Testis (tissue), 3 donors: Measurements from ENCODE around the gene MTIF3. TPM values are rescaled to one million over a fixed set of nuclear protein-coding genes. Genes with fewer than 3 reads are reported as not detected.

ENCODE experiments used
- DNase-seq: peaks from one replicate; pipeline ENCODE4 v3.0.0-alpha.2; 2019
- H3K27ac ChIP-seq, 2 donors: fragments of 200-600 bp; sonication (generic); one replicate each; pipeline ENCODE4 v1.5.1; 2019
- H3K27me3 ChIP-seq: fragments of 200-600 bp; sonication (generic); one replicate; pipeline ENCODE4 v1.5.1; 2019
- H3K36me3 ChIP-seq: fragments of 200-600 bp; sonication (generic); one replicate; pipeline ENCODE4 v1.5.1; 2017; ENCODE audit warnings: low read depth; ENCODE audit errors: missing control alignments
- H3K4me1 ChIP-seq: fragments of 200-600 bp; sonication (generic); one replicate; pipeline ENCODE4 v1.5.1; 2019
- H3K4me3 ChIP-seq, 2 donors: fragments of 200-600 bp; sonication (generic); one replicate each; pipeline ENCODE4 v1.5.1; 2017 to 2019
- H3K9me3 ChIP-seq: fragments of 200-600 bp; sonication (generic); one replicate; pipeline ENCODE4 v1.5.1; 2017
- CTCF ChIP-seq, 3 experiments: fragments of 450-650 bp in 2 of 3; fragments of 200-600 bp in 1 of 3; sonication (generic) in 1 of 3; IDR thresholded peaks; one replicate each; pipeline ENCODE4 v1.5.1; 2016 to 2019; ENCODE audit warnings: antibody characterized with exemption in 3 of 3, mild to moderate bottlenecking in 2 of 3, moderate library complexity in 1 of 3
- POLR2A ChIP-seq: fragments of 450-650 bp; IDR thresholded peaks from one replicate; pipeline ENCODE4 v1.6.1; 2017; ENCODE audit warnings: antibody characterized with exemption, mild to moderate bottlenecking, moderate library complexity
- WGBS, 2 donors: methylation state at CpG; one replicate each; pipeline ENCODE4 v1.1.5; 2018; 5-methylcytosine and 5-hydroxymethylcytosine counted together
- intact Hi-C: fragments of 100-400 bp; cut with DNase I; formaldehyde crosslinking; loops from one replicate; pipeline ENCODE4 v1.15.1; 2023; ENCODE audit warnings: low total_unique reads
- polyA plus RNA-seq: library from polyadenylated mRNA; stranded (reverse); fragments of 350-450 nt; fragmentation: Illumina TruSeq; extraction: RNeasy Lipid Tissue Mini Kit (QIAGEN cat#74804); gene quantifications from one replicate; pipeline ENCODE4 v1.2.3, GENCODE V29; 2014; ENCODE audit warnings: low read depth, low replicate concordance; ENCODE audit not compliant: insufficient read depth
- total RNA-seq, 2 donors: library from RNA; depleted of rRNA; stranded (reverse); fragments of >200 nt; gene quantifications; one replicate each; pipeline ENCODE4 v1.2.3, GENCODE V29; 2016

Gene MTIF3
- total and polyA plus RNA-seq, 3 donors from 2014 or later, result 87.6 to 141 (median 94.2) TPM

GRCh38 chr13:27437126-27437525, 13.2 kb downstream of the MTIF3 start:
- Histone ChIP-seq H3K27me3 (no peaks in the 10 kb centered on the region), H3K9me3 (no peaks in the 10 kb centered on the region), H3K27ac (no peak overlapping the region), H3K4me3 (no peak overlapping the region), H3K36me3 (no peaks in the 10 kb centered on the region), H3K4me1 (no peaks in the 10 kb centered on the region)
- no peak for DNase-seq
- 91 to 97% methylated on average over 2 of the region's 2 CpGs for WGBS, 2 donors
- intact Hi-C loops, result no loop called here
- TF ChIP-seq CTCF (IDR thresholded peaks at IDR 0.05) (no peak), POLR2A (no peak)

- Histone ChIP-seq H3K36me3 (no peaks in the 10 kb centered on the region), H3K27ac (no peak overlapping the region), H3K4me3 (no peak overlapping the region), H3K9me3 (no peaks in the 10 kb centered on the region), H3K27me3 (no peaks in the 10 kb centered on the region), H3K4me1 (no peaks in the 10 kb centered on the region)
- no peak for DNase-seq
- TF ChIP-seq POLR2A, result no peak
- TF ChIP-seq CTCF (IDR thresholded peaks at IDR 0.05), result no peak
- intact Hi-C loops, result no loop called here
- WGBS, 2 donors, result 81 to 92% methylated on average over 12 of the region's 12 CpGs
Observed at GRCh38 chr13:27432611-27433210, 17.7 kb downstream of the MTIF3 start.

- no peak for TF ChIP-seq POLR2A
- TF ChIP-seq CTCF (IDR thresholded peaks at IDR 0.05), result no peak
- H3K27ac ChIP-seq, result no peak overlapping the region
- DNase-seq, result no peak
- H3K9me3 ChIP-seq, result no peaks in the 10 kb centered on the region
- 81 to 88% methylated on average over 3 of the region's 3 CpGs for WGBS, 2 donors
- H3K27me3 ChIP-seq, result no peaks in the 10 kb centered on the region
- no peaks in the 10 kb centered on the region for H3K4me1 ChIP-seq
- no peak overlapping the region for H3K4me3 ChIP-seq
- no peaks in the 10 kb centered on the region for H3K36me3 ChIP-seq
- intact Hi-C loops, result no loop called here
Observed at GRCh38 chr13:27432180-27432579, 18.2 kb downstream of the MTIF3 start.

GRCh38 chr13:27428160-27428559, 22.2 kb downstream of the MTIF3 start:
- peaks cover 19% of the 10 kb centered on the region for H3K4me1 ChIP-seq
- H3K9me3 ChIP-seq, result no peaks in the 10 kb centered on the region
- H3K36me3 ChIP-seq, result no peaks in the 10 kb centered on the region
- H3K27ac ChIP-seq, result no peak overlapping the region
- 91 to 92% methylated on average over 5 of the region's 5 CpGs for WGBS, 2 donors
- intact Hi-C loops, result no loop called here
- H3K4me3 ChIP-seq, result no peak overlapping the region
- no peak for DNase-seq
- TF ChIP-seq CTCF (IDR thresholded peaks at IDR 0.05) (no peak), POLR2A (no peak)
- no peaks in the 10 kb centered on the region for H3K27me3 ChIP-seq

DNA sequence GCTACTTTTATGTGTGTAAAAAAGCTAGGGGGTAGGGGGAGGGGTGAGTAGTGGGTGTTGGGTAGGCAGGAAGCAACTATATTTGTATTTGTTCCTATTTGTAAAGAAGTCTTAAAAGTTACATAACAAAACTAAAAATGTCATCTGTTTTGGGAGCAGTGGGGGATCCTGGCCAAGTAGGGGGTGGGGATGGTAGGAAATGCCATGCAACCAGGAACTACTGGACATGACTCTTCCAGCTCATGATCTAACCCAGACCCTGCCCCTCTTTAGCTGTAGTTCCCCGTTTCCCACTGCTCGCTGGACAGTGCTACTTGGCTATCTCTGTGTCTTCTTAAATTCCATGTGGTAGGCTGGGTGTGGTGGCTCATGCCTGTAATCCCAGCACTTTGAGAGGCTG, 22.7 kb downstream of the MTIF3 start:
- H3K4me3 ChIP-seq, result no peak overlapping the region
- no peaks in the 10 kb centered on the region for H3K36me3 ChIP-seq
- DNase-seq, result no peak
- no peaks in the 10 kb centered on the region for H3K27me3 ChIP-seq
- intact Hi-C loops, result no loop called here
- no peaks in the 10 kb centered on the region for H3K9me3 ChIP-seq
- TF ChIP-seq POLR2A, result no peak
- TF ChIP-seq CTCF (IDR thresholded peaks at IDR 0.05), result no peak
- peaks cover 19% of the 10 kb centered on the region for H3K4me1 ChIP-seq
- H3K27ac ChIP-seq, result peak overlapping the region in 1 of 2 donors; percentile 20
- 86 to 100% methylated on average over 2 of the region's 2 CpGs for WGBS, 2 donors
